ENCODE results near the gene RASL10A. TPM values are rescaled to one million over a fixed set of nuclear protein-coding genes. Genes with fewer than 3 reads are reported as not detected.

RASL10A gene
- total RNA-seq, 1 donor from 2014 or later, result 1.4 TPM

DNA sequence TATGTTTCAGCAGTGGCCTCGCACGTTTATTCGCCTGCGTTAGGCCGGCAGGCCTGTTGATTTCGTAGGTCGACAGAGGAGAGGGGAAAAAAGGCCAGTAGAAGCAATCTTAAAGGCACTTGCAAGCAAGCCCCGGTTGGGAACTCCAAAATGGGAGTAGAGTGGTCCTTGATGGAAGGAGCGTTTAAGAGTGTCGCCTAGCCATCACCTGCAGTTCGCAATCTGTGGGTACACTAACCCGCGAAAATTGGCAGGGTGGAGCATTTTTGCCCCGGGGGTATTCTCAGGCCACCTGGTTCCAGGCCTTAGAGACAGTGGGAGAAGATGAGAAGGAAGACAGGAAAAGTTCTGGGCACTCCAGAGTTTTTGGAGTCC lies 46.3 kb downstream of the RASL10A start:
- Histone ChIP-seq H3K36me3 (peaks cover 36% of the 10 kb centered on the region), H3K4me1 (peaks cover 86% of the 10 kb centered on the region), H3K27me3 (ENCODE audit: low read depth) (no peaks in the 10 kb centered on the region), H3K9me3 (replicated peaks) (no peaks in the 10 kb centered on the region), H3K4me3 (peak overlapping the region; percentile 95), H3K27ac (replicated peaks) (peak overlapping the region; percentile 100)
- no peak for DNase-seq
- TF ChIP-seq, protein P1, sequence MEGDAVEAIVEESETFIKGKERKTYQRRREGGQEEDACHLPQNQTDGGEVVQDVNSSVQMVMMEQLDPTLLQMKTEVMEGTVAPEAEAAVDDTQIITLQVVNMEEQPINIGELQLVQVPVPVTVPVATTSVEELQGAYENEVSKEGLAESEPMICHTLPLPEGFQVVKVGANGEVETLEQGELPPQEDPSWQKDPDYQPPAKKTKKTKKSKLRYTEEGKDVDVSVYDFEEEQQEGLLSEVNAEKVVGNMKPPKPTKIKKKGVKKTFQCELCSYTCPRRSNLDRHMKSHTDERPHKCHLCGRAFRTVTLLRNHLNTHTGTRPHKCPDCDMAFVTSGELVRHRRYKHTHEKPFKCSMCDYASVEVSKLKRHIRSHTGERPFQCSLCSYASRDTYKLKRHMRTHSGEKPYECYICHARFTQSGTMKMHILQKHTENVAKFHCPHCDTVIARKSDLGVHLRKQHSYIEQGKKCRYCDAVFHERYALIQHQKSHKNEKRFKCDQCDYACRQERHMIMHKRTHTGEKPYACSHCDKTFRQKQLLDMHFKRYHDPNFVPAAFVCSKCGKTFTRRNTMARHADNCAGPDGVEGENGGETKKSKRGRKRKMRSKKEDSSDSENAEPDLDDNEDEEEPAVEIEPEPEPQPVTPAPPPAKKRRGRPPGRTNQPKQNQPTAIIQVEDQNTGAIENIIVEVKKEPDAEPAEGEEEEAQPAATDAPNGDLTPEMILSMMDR (IDR thresholded peaks at IDR 0.05; ENCODE audit: borderline replicate concordance), result no peak
- intact Hi-C loops (cut with micrococcal nuclease), result no loop called here

DNA sequence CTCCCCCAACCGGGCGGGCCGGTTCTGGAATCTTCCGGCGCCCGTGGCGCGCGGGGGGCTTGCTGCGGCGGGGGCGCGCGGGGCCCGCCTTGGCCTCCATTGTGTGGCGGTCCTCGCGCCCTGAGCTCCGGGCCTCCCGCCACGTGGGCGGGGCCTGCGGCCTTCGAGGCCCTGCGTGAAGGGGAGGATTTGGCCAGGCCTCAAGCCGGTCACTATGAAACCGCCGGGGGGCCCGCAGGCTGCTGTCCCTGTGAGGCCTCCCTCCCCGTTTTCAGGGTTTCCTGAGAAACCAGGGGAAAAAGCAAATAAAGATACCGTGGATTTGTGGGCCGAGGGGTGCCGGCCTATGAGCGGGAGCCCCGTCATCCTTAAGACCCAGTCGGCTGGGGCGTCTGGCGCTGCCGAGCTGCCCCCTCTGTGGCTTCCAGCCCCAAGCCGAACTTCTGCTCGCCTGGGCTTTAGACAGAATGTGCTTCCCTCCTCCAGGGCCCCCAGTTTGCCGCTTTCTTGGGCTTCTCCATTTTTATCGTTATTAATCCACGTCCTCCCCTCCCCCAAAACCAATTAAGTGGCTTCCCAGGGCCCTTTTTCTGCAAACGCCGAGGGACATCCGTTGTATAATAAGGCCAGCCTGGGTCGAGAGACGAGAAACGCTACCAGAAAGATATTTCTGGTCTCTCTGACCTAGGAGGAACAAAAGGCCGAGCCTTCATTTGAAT lies 46.8 kb downstream of the RASL10A start:
- peaks cover 36% of the 10 kb centered on the region for H3K36me3 ChIP-seq
- H3K27me3 ChIP-seq (ENCODE audit: low read depth), result no peaks in the 10 kb centered on the region
- peaks cover 80% of the 10 kb centered on the region for H3K4me1 ChIP-seq
- H3K9me3 ChIP-seq (replicated peaks), result no peaks in the 10 kb centered on the region
- peak; percentile 74 for DNase-seq
- TF ChIP-seq, protein P1 (IDR thresholded peaks at IDR 0.05; ENCODE audit: borderline replicate concordance), result no peak
- H3K4me3 ChIP-seq, result peak overlapping the region; percentile 95
- intact Hi-C loops (cut with micrococcal nuclease), result no loop called here
- H3K27ac ChIP-seq (replicated peaks), result peak overlapping the region; percentile 100

DNA sequence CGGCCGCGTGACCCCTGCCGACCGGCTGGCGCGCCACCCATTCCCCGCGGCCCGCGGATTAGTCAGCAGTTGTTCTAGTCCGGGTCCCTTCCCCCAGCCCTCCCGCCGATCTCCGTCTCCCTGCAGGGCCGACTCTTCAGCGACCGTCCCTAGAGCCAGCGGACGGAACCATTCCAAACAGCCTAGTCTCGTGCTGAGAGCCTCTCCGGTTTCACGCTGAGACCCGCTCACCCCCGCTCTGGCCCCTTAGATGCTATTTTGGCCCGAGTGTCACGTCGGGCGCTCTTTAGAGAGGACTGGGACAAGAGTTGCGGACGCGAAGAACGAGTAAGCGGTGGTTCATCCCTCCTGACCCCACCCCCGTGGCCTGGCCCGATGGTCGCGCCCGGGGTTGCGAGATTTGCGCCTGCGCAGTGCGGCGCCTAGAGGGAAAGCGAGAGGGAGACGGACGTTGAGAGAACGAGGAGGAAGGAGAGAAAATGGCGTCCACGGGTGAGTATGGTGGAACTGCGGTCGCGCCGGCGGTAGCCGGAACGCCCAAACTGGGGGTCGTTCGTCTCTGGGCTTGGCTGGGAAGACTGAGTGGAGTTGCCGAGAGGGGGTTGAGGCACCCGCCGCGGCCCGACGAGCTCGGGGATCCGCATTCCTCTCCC lies 47.5 kb downstream of the RASL10A start, which contains the start of the genes EWSR1 and RHBDD3:
TSS of gene EWSR1 (plus strand) at position 411 of the 653 bp plus-strand sequence. CDS start at position 480, 69 bp downstream.
TSS of gene RHBDD3 (minus strand) at position 124 of the 653 bp plus-strand sequence. CDS start 2,355 bp downstream, outside the sequence.
- TF ChIP-seq, protein P1 (IDR thresholded peaks at IDR 0.05; ENCODE audit: borderline replicate concordance), result peak; percentile 10
- Histone ChIP-seq H3K27me3 (ENCODE audit: low read depth) (no peaks in the 10 kb centered on the region), H3K4me1 (peaks cover 73% of the 10 kb centered on the region), H3K4me3 (peak within 1 kb of the TSS; percentile 95), H3K9me3 (replicated peaks) (no peaks in the 10 kb centered on the region), H3K36me3 (peaks cover 29% of the 10 kb centered on the region), H3K27ac (replicated peaks) (peak within 1 kb of the TSS; percentile 100)
- intact Hi-C loops (cut with micrococcal nuclease), result no loop called here
- peak; percentile 95 for DNase-seq

DNA sequence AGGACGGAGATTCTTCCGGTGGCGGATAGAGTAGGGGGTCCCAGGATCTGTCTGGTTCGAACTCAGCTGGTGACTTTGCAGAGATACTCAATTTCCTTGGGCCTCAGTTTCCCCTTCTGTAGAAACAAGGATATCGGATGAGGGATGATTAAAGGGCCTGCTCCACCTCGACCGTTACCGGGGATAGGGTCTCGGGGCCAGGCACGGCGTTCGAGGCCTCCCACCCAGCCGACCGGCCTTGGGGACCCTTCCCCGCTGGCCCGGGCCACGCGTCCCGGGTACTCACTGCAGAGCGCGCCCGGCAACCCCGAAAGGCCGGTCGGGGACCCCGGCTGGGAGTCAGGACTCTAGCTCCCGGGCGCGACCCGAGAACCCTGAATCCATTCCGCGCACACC lies 48.0 kb downstream of the RASL10A start:
- H3K4me3 ChIP-seq, result peak overlapping the region; percentile 95
- DNase-seq, result no peak
- TF ChIP-seq, protein P1 (IDR thresholded peaks at IDR 0.05; ENCODE audit: borderline replicate concordance), result no peak
- intact Hi-C loops (cut with micrococcal nuclease), result no loop called here
- H3K27me3 ChIP-seq (ENCODE audit: low read depth), result no peaks in the 10 kb centered on the region
- no peaks in the 10 kb centered on the region for H3K9me3 ChIP-seq (replicated peaks)
- H3K27ac ChIP-seq (replicated peaks), result peak overlapping the region; percentile 100
- peaks cover 24% of the 10 kb centered on the region for H3K36me3 ChIP-seq
- peaks cover 68% of the 10 kb centered on the region for H3K4me1 ChIP-seq

DNA sequence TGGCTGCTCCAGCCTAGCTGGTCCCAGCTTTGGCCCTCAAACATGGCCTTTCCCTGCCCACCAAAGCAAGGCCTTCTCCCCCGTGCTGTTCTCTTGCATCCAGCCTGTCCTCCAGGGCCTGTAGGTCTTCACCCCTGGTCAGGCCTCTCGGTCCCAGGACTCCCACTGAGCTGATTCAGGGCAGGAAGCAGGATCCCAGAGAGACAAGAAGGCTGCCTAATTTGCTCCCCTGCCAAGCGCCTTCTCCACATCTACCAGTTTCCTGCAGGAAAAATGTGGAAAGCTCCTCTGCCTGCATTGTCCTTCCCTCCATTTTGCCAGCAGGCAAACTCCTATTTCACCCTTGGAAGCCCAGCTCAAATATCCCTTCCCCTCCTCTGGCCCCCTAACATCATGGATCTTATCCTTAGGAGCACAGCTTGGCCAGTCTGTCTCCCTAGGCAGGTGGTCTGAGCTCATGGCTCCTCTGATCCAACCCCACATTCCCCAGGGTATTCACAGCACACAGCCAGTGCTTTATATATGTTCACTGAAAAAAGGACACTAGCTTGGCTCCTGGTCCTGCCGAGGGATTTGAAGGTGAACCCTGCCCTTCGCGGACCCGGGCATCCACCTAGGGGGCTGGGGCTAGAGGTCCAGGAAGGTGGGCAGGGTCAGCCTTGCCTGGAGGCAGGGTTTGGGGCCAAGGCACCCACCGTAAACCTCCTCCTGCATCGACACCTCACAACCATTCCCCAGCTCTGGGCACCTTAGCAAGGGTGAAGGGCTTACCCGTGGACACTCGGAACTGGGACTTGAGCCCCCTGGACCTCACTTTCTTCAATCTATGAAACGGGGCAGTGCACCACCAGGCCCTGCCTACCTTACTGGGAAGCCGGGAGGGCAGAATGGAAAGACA lies 48.7 kb downstream of the RASL10A start:
- Histone ChIP-seq H3K9me3 (replicated peaks) (no peaks in the 10 kb centered on the region), H3K27me3 (ENCODE audit: low read depth) (no peaks in the 10 kb centered on the region), H3K4me1 (peaks cover 62% of the 10 kb centered on the region), H3K4me3 (peak overlapping the region; percentile 95), H3K36me3 (peaks cover 24% of the 10 kb centered on the region), H3K27ac (replicated peaks) (peak overlapping the region; percentile 100)
- intact Hi-C loops (cut with micrococcal nuclease), result no loop called here
- DNase-seq, result no peak
- TF ChIP-seq, protein P1 (IDR thresholded peaks at IDR 0.05; ENCODE audit: borderline replicate concordance), result no peak
